ENCODE measurements around the gene NELFE. TPM values are rescaled to one million over a fixed set of nuclear protein-coding genes. Genes with fewer than 3 reads are reported as not detected.

Gene NELFE
- total RNA-seq, 6 experiments from 2014 or later: 9.3 to 33.8 (median 18.3) TPM

DNA sequence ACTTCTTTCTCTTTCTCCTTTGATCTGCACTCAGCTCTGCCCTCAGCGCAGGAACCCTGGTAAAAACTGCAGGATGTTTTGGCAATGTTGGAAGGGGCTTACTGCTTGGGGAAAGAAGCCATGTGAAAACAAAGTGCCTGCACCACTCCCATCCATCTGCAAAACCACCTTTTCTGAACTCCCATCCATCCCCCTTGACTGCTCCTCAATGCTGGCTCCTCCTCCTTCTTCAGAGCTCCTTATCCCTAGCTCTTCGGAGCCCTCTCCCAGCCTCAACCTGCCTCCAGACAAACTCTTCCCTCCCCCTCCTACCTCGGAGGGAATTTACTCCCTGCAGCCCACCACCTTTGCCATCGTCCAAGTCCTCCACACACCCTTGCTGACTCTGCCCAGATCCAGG is 52.6 kb downstream of the NELFE start:
- H3K27me3 ChIP-seq: no peaks in the 10 kb centered on the region
- no peaks in the 10 kb centered on the region for H3K9me3 ChIP-seq
- TF ChIP-seq, protein P1, sequence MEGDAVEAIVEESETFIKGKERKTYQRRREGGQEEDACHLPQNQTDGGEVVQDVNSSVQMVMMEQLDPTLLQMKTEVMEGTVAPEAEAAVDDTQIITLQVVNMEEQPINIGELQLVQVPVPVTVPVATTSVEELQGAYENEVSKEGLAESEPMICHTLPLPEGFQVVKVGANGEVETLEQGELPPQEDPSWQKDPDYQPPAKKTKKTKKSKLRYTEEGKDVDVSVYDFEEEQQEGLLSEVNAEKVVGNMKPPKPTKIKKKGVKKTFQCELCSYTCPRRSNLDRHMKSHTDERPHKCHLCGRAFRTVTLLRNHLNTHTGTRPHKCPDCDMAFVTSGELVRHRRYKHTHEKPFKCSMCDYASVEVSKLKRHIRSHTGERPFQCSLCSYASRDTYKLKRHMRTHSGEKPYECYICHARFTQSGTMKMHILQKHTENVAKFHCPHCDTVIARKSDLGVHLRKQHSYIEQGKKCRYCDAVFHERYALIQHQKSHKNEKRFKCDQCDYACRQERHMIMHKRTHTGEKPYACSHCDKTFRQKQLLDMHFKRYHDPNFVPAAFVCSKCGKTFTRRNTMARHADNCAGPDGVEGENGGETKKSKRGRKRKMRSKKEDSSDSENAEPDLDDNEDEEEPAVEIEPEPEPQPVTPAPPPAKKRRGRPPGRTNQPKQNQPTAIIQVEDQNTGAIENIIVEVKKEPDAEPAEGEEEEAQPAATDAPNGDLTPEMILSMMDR (IDR thresholded peaks at IDR 0.05): no peak
- TF ChIP-seq POLR2A (IDR thresholded peaks at IDR 0.05): no peak
- 62% methylated on average over 3 of the region's 4 CpGs for WGBS (ENCODE audit: insufficient coverage, low coverage, low lambda C conversion rate, missing lambda C conversion rate)
- no peak overlapping the region for H3K27ac ChIP-seq
- H3K36me3 ChIP-seq: no peaks in the 10 kb centered on the region
- no peak overlapping the region for H3K4me3 ChIP-seq
- DNase-seq (no peak), ATAC-seq (no peak)
- intact Hi-C loops (cut with DNase I): loop anchor here in 1 of 2 donors (10.0 kb wide), 1 partner anchor 49 kb away; the partner anchor contains the start of genes NELFE and SKIC2
- peaks cover 0 to 8% (median 3%) of the 10 kb centered on the region in 4 donors for H3K4me1 ChIP-seq

DNA sequence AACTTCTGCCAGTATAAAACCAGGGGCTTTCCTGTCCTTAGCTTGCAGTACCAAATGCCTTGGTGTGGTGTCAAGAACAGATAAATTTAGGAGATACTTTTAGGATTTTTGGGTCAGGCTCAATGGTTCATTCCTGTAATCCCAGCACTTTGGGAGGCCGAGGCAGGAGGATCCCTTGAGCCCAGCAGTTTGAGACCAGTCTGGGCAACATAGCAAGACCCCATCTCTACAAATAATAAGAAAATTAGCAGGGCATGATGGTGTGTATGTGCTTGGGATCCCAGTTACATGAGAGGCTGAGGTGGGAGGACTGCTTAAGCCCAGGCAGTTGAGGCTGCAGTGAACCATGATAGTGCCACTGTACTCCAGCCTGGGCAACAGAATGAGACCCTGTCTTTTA is 53.7 kb downstream of the NELFE start:
- intact Hi-C loops (cut with DNase I): loop anchor here in 1 of 2 donors (10.0 kb wide), 1 partner anchor 50 kb away; the partner anchor contains the start of genes NELFE and SKIC2
- no peaks in the 10 kb centered on the region for H3K27me3 ChIP-seq
- H3K4me1 ChIP-seq: peaks cover 0 to 9% (median 4%) of the 10 kb centered on the region in 4 donors
- DNase-seq: no peak
- TF ChIP-seq, protein P1 (IDR thresholded peaks at IDR 0.05): no peak
- no peak for TF ChIP-seq POLR2A (IDR thresholded peaks at IDR 0.05)
- no peak overlapping the region for H3K27ac ChIP-seq
- WGBS (ENCODE audit: insufficient coverage, low coverage, low lambda C conversion rate, missing lambda C conversion rate): 80% methylated on average over 1 of the region's 1 CpG
- H3K9me3 ChIP-seq: no peaks in the 10 kb centered on the region
- no peaks in the 10 kb centered on the region for H3K36me3 ChIP-seq
- ATAC-seq: no peak
- H3K4me3 ChIP-seq: no peak overlapping the region

DNA sequence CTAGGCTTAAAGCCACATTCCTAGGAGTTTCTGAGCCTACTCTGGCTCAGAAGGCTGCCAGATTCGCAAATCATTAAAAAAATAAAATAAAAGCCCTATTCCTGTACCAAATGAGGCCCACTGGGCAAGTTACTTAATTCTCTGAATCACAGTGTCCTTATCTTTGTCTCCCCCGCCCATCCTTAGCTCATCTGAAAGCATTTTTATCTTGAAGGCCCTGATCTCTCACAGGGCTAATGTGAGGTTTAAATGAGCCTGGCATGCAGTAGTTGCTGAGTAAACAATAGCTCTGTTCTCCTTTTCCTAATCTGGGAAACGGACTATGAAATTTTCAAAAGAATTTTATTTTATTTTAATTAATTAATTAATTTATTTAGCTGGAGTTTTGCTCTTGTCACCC is 54.8 kb downstream of the NELFE start:
- 78% methylated on average over 3 of the region's 3 CpGs for WGBS (ENCODE audit: insufficient coverage, low coverage, low lambda C conversion rate, missing lambda C conversion rate)
- Histone ChIP-seq H3K36me3 (no peaks in the 10 kb centered on the region), H3K4me3 (no peak overlapping the region), H3K27ac (no peak overlapping the region), H3K27me3 (no peaks in the 10 kb centered on the region), H3K9me3 (no peaks in the 10 kb centered on the region), H3K4me1 (peaks cover 0 to 10% (median 4%) of the 10 kb centered on the region in 4 donors)
- ATAC-seq (no peak), DNase-seq (no peak)
- intact Hi-C loops (cut with DNase I): loop anchor here in 1 of 2 donors (10.0 kb wide), 1 partner anchor 51 kb away; the partner anchor contains the start of genes NELFE and SKIC2
- TF ChIP-seq, protein P1 (IDR thresholded peaks at IDR 0.05): no peak
- no peak for TF ChIP-seq POLR2A (IDR thresholded peaks at IDR 0.05)

MicroRNA genes within 50 kb of the gene (microRNA counts, 767-probe panel; counts per million panel counts)
- 237 counts per million for microRNA hsa-miR-1236

Small RNAs within 50 kb of the gene (microRNA-seq; reads per million reads assigned to microRNA genes)
- 0 reads per million in 2 donors for gene MIR1236

Small RNAs within 50 kb of the gene (small RNA-seq; reads per million reads assigned to genes)
- 0 reads per million in 2 experiments for gene AL645922.1

Other genes starting within 250 kb of the NELFE start
- gene LY6G6D, start 243.6 kb downstream of the NELFE start, total RNA-seq: not detected
- gene LY6G6C, start 237.2 kb downstream of the NELFE start, total RNA-seq: not detected
- gene MPIG6B, start 235.6 kb downstream of the NELFE start, total RNA-seq: under 1 TPM in 2 of 6 experiments, not detected in 4; 0.33 to 0.56 TPM
- 10 to 100 TPM; 16.3 to 27.5 (median 19.1) TPM for gene DDAH2, start 229.7 kb downstream of the NELFE start, total RNA-seq
- 100 to 1,000 TPM in 1 of 6 experiments, 10 to 100 TPM in 5; 36.7 to 123 (median 62.0) TPM for gene CLIC1, start 222.4 kb downstream of the NELFE start, total RNA-seq
- gene MSH5, start 219.0 kb downstream of the NELFE start, total RNA-seq: 1 to 10 TPM; 3.2 to 8.5 (median 4.3) TPM
- gene SAPCD1, start 196.3 kb downstream of the NELFE start, total RNA-seq: 1 to 10 TPM in 2 of 6 experiments, under 1 TPM in 3, not detected in 1; 0.62 to 1.6 (median 0.90) TPM
- 1 to 10 TPM; 1.2 to 5.2 (median 2.7) TPM for gene VWA7, start 181.6 kb downstream of the NELFE start, total RNA-seq
- gene VARS1, start 163.2 kb downstream of the NELFE start, total RNA-seq: 10 to 100 TPM; 31.0 to 58.1 (median 41.0) TPM
- gene LSM2, start 152.0 kb downstream of the NELFE start, total RNA-seq: 10 to 100 TPM; 11.0 to 26.1 (median 11.6) TPM
- 1 to 10 TPM in 1 of 6 experiments, under 1 TPM in 5; 0.37 to 1.2 (median 0.56) TPM for gene HSPA1L, start 143.7 kb downstream of the NELFE start, total RNA-seq
- gene HSPA1A, start 143.4 kb downstream of the NELFE start, total RNA-seq: 100 to 1,000 TPM in 2 of 6 experiments, 10 to 100 TPM in 4; 73.2 to 442 (median 80.2) TPM
- 100 to 1,000 TPM in 2 of 6 experiments, 10 to 100 TPM in 4; 41.5 to 144 (median 47.5) TPM for gene HSPA1B, start 131.2 kb downstream of the NELFE start, total RNA-seq
- 10 to 100 TPM; 20.3 to 44.8 (median 34.1) TPM for gene NEU1, start 96.2 kb downstream of the NELFE start, total RNA-seq
- gene SLC44A4, start 80.0 kb downstream of the NELFE start, total RNA-seq: under 1 TPM in 2 of 6 experiments, not detected in 4; 0.09 to 0.25 TPM
- gene EHMT2, start 61.3 kb downstream of the NELFE start, total RNA-seq: 10 to 100 TPM; 10.7 to 20.1 (median 13.3) TPM
- under 1 TPM in 5 of 6 experiments, not detected in 1; 0.25 to 0.82 (median 0.51) TPM for gene ZBTB12, start 56.9 kb downstream of the NELFE start, total RNA-seq
- 100 to 1,000 TPM; 309 to 739 (median 533) TPM for gene C2, start 31.3 kb downstream of the NELFE start, total RNA-seq
- gene CFB, start 12.9 kb downstream of the NELFE start, total RNA-seq: 1,000 to 10,000 TPM; 1,939 to 4,112 (median 3,131) TPM
- 10 to 100 TPM; 26.3 to 73.1 (median 47.1) TPM for gene SKIC2, start 204 bp upstream of the NELFE start, total RNA-seq
- 10 to 100 TPM in 5 of 6 experiments, 1 to 10 TPM in 1; 9.8 to 14.6 (median 12.1) TPM for gene DXO, start 13.2 kb upstream of the NELFE start, total RNA-seq
- 1,000 to 10,000 TPM; 1,495 to 2,818 (median 2,205) TPM for gene C4A, start 23.1 kb upstream of the NELFE start, total RNA-seq
- 1,000 to 10,000 TPM; 1,420 to 2,805 (median 2,265) TPM for gene C4B, start 55.8 kb upstream of the NELFE start, total RNA-seq
- gene CYP21A2, start 79.4 kb upstream of the NELFE start, total RNA-seq: 10 to 100 TPM in 3 of 6 experiments, 1 to 10 TPM in 3; 5.7 to 60.7 (median 14.0) TPM
- 10 to 100 TPM in 3 of 6 experiments, 1 to 10 TPM in 3; 7.2 to 28.3 (median 10.3) TPM for gene TNXB, start 150.4 kb upstream of the NELFE start, total RNA-seq
- 10 to 100 TPM; 15.2 to 35.5 (median 33.2) TPM for gene ATF6B, start 169.3 kb upstream of the NELFE start, total RNA-seq
- gene FKBPL, start 171.3 kb upstream of the NELFE start, total RNA-seq: 1 to 10 TPM; 1.5 to 2.7 (median 2.2) TPM
- under 1 TPM in 4 of 6 experiments, not detected in 2; 0.13 to 0.29 (median 0.24) TPM for gene PRRT1, start 193.0 kb upstream of the NELFE start, total RNA-seq
- gene PPT2, start 195.2 kb upstream of the NELFE start, total RNA-seq: 10 to 100 TPM in 2 of 6 experiments, 1 to 10 TPM in 4; 6.4 to 16.0 (median 8.9) TPM
- 1 to 10 TPM; 1.4 to 6.0 (median 4.2) TPM for gene EGFL8, start 205.6 kb upstream of the NELFE start, total RNA-seq
- gene AGPAT1, start 217.1 kb upstream of the NELFE start, total RNA-seq: 10 to 100 TPM; 23.5 to 36.9 (median 31.6) TPM
- 10 to 100 TPM; 50.5 to 90.4 (median 60.9) TPM for gene RNF5, start 219.4 kb upstream of the NELFE start, total RNA-seq
- 1 to 10 TPM in 4 of 6 experiments, under 1 TPM in 2; 0.81 to 3.4 (median 1.8) TPM for gene AGER, start 225.3 kb upstream of the NELFE start, total RNA-seq
- gene PBX2, start 231.2 kb upstream of the NELFE start, total RNA-seq: 10 to 100 TPM; 15.5 to 29.5 (median 24.3) TPM
- gene GPSM3, start 233.7 kb upstream of the NELFE start, total RNA-seq: 1 to 10 TPM; 3.7 to 9.2 (median 5.7) TPM

Data from right lobe of liver (tissue), 6 donors.